Ovary (tissue), 3 donors: ENCODE data around the gene CCT7.

Experiments used
- EP300 ChIP-seq: sonication (generic); formaldehyde crosslinking; IDR thresholded peaks from one replicate; pipeline ENCODE4 v1.6.1; 2017; ENCODE audit warnings: antibody characterized with exemption
- TF ChIP-seq, protein P1 (sequence below), 3 donors: fragments of 450-650 bp in 2 of 3; fragments of 200-600 bp in 1 of 3; IDR thresholded peaks; one replicate each; pipeline versions ENCODE4 v1.5.1 to v1.8.0; 2016 to 2022; ENCODE audit warnings: antibody characterized with exemption in 3 of 3, mild to moderate bottlenecking in 1 of 3
- donor health status: DM: no; HTN: no; CAD: no.

DNA sequence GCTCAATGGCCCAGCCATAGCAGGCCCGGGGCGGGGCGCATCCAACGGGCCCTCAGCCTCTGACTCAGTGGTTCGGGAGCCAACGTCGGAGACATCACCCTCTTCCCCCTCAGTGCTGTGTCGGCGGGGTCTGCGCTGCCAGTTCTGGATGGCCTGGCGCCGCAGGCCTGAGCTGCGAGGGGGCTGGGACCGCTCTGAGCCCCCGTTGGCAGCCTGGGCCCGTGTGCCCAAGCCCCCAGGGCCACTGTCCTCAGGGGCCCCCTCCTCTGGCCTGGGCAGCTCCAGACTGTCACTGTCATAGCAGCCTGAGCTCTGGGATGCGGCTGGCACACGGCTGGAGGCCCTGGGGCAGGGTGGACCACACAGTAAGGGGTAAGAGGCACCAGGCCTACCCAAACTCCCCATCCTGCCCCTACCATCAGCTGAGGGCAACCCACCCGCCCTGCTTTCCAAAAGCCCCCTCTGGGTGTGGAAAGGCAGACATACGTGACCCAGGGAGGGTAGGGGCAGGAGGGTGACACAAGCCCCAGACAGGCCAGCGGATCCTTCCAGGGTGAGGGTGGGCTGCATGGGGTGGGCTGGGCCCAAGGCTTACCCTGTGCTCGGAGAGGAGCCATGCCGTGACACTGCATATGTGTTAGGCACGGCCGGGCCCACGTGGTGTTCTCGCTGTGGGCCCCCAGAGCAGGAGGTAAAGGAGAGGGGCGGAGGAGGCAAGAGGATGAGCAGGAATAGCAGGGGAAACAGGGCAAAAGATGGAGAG lies 31.4 kb downstream of the CCT7 start:
- TF ChIP-seq EP300: no peak
- TF ChIP-seq, protein P1, sequence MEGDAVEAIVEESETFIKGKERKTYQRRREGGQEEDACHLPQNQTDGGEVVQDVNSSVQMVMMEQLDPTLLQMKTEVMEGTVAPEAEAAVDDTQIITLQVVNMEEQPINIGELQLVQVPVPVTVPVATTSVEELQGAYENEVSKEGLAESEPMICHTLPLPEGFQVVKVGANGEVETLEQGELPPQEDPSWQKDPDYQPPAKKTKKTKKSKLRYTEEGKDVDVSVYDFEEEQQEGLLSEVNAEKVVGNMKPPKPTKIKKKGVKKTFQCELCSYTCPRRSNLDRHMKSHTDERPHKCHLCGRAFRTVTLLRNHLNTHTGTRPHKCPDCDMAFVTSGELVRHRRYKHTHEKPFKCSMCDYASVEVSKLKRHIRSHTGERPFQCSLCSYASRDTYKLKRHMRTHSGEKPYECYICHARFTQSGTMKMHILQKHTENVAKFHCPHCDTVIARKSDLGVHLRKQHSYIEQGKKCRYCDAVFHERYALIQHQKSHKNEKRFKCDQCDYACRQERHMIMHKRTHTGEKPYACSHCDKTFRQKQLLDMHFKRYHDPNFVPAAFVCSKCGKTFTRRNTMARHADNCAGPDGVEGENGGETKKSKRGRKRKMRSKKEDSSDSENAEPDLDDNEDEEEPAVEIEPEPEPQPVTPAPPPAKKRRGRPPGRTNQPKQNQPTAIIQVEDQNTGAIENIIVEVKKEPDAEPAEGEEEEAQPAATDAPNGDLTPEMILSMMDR (IDR thresholded peaks at IDR 0.05): no peak
